C4-2B (cell line): ENCODE results near the gene RPRD2.
A peak's percentile ranks its signal among the peaks of the same experiment; 100 is the strongest.

Experiments
- H3K27ac ChIP-seq: fragments of 450-650 bp; 2 replicates; pipeline ENCODE4 v1.5.1; 2017
- CTCF ChIP-seq: fragments of 450-650 bp; conservative IDR thresholded peaks from 2 replicates; pipeline ENCODE4 v1.5.1; 2017; ENCODE audit warnings: mild to moderate bottlenecking
- ZFX ChIP-seq: fragments of 450-650 bp; IDR thresholded peaks from 2 replicates; pipeline ENCODE4 v1.6.1; 2017

RPRD2 gene

GRCh38 chr1:150515328-150516049 lies 151.5 kb downstream of the RPRD2 start, which contains the start of gene FALEC:
Gene FALEC, plus strand, starts transcription at chr1:150515752.
- peak within 1 kb of the TSS; percentile 75 for H3K27ac ChIP-seq
- TF ChIP-seq CTCF, result no peak

GRCh38 chr1:150516050-150516591 lies 152.2 kb downstream of the RPRD2 start:
- H3K27ac ChIP-seq, result peak overlapping the region; percentile 75
- TF ChIP-seq ZFX, result no peak
- no peak for TF ChIP-seq CTCF

GRCh38 chr1:150516616-150517015 lies 152.7 kb downstream of the RPRD2 start:
- TF ChIP-seq CTCF (no peak), ZFX (no peak)
- no peak overlapping the region for H3K27ac ChIP-seq

- TF ChIP-seq CTCF, result no peak
- no peak for TF ChIP-seq ZFX
- H3K27ac ChIP-seq, result no peak overlapping the region
Measured at GRCh38 chr1:150521196-150521968, 157.4 kb downstream of the RPRD2 start.

- H3K27ac ChIP-seq, result no peak overlapping the region
- TF ChIP-seq CTCF (no peak), ZFX (no peak)
Measured at GRCh38 chr1:150525348-150525747, 161.4 kb downstream of the RPRD2 start.
